LHCN-M2 (cell line): Measurements from ENCODE around the gene KLHL30. TPM values are rescaled to one million over a fixed set of nuclear protein-coding genes. Genes with fewer than 3 reads are reported as not detected.

Source experiments
- DNase-seq: peaks from one replicate; pipeline ENCODE4 v3.0.0-alpha.2; 2012; ENCODE audit warnings: low read depth
- total RNA-seq: library from RNA; depleted of rRNA; stranded (reverse); fragments of >200 nt; gene quantifications from 2 replicates; pipeline ENCODE4 v1.2.3, GENCODE V29; 2014

KLHL30 gene
- total RNA-seq, 1 experiment from 2014 or later, result 2.1 TPM

- no peak for DNase-seq
Observed at GRCh38 chr2:238119756-238120462, 18.6 kb upstream of the KLHL30 start.

GRCh38 chr2:238120463-238121298 lies 17.8 kb upstream of the KLHL30 start:
- DNase-seq, result no peak

- no peak for DNase-seq
Observed at GRCh38 chr2:238121511-238122286, 16.8 kb upstream of the KLHL30 start.

GRCh38 chr2:238122287-238123217 lies 15.9 kb upstream of the KLHL30 start:
- DNase-seq, result no peak

GRCh38 chr2:238123218-238123971 lies 15.1 kb upstream of the KLHL30 start:
- no peak for DNase-seq

- DNase-seq, result no peak
Observed at GRCh38 chr2:238123991-238124470, 14.4 kb upstream of the KLHL30 start.

GRCh38 chr2:238124488-238125126 lies 13.9 kb upstream of the KLHL30 start:
- DNase-seq, result no peak

GRCh38 chr2:238125127-238125885 lies 13.2 kb upstream of the KLHL30 start:
- DNase-seq, result no peak

- DNase-seq, result no peak
Observed at GRCh38 chr2:238126338-238126737, 12.1 kb upstream of the KLHL30 start.

GRCh38 chr2:238126775-238127164 lies 11.7 kb upstream of the KLHL30 start:
- DNase-seq, result no peak

GRCh38 chr2:238127165-238128060 lies 11.1 kb upstream of the KLHL30 start:
- DNase-seq, result peak; percentile 75

GRCh38 chr2:238128061-238128440 lies 10.4 kb upstream of the KLHL30 start:
- DNase-seq, result no peak

- DNase-seq, result no peak
Observed at GRCh38 chr2:238128534-238129001, 9.9 kb upstream of the KLHL30 start.

- no peak for DNase-seq
Observed at GRCh38 chr2:238129166-238130010, 9.1 kb upstream of the KLHL30 start.

- DNase-seq, result no peak
Observed at GRCh38 chr2:238130111-238130695, 8.3 kb upstream of the KLHL30 start.
